Coronary artery (tissue), 2 donors: ENCODE measurements around the gene ITSN1.
A peak's percentile ranks its signal among the peaks of the same experiment; 100 is the strongest.

ENCODE experiments used
- DNase-seq: peaks from one replicate; pipeline ENCODE4 v3.0.0-alpha.2; 2017; ENCODE audit warnings: low spot score
- H3K27ac ChIP-seq, 2 donors: fragments of 200-600 bp; sonication (generic); one replicate each; pipeline ENCODE4 v1.5.1; 2016 to 2019
- H3K4me3 ChIP-seq: fragments of 200-600 bp; sonication (generic); 2 replicates; pipeline ENCODE4 v1.5.1; 2016; ENCODE audit warnings: mild to moderate bottlenecking, moderate library complexity
- CTCF ChIP-seq: fragments of 200-600 bp; sonication (generic); IDR thresholded peaks from one replicate; pipeline ENCODE4 v1.5.1; 2019; ENCODE audit warnings: antibody characterized with exemption

The ITSN1 gene

GRCh38 chr21:33884376-33885171 is 242.3 kb downstream of the ITSN1 start:
- no peak for DNase-seq
- H3K4me3 ChIP-seq: no peak overlapping the region
- no peak for TF ChIP-seq CTCF
- no peak overlapping the region for H3K27ac ChIP-seq

- DNase-seq: no peak
- no peak for TF ChIP-seq CTCF
Measured at GRCh38 chr21:33885172-33885514, 242.8 kb downstream of the ITSN1 start.

GRCh38 chr21:33886321-33886720 is 244.0 kb downstream of the ITSN1 start:
- H3K27ac ChIP-seq: no peak overlapping the region
- no peak for DNase-seq
- TF ChIP-seq CTCF: no peak

More at GRCh38 chr21:33885172-33885514, 242.8 kb downstream of the ITSN1 start:
- Histone ChIP-seq H3K4me3 (no peak overlapping the region), H3K27ac (no peak overlapping the region)

GRCh38 chr21:33890187-33890586 is 247.9 kb downstream of the ITSN1 start:
- DNase-seq: no peak
- TF ChIP-seq CTCF: no peak
- Histone ChIP-seq H3K27ac (no peak overlapping the region), H3K4me3 (no peak overlapping the region)

More at GRCh38 chr21:33886321-33886720, 244.0 kb downstream of the ITSN1 start:
- H3K4me3 ChIP-seq: no peak overlapping the region

GRCh38 chr21:33892853-33893252 is 250.6 kb downstream of the ITSN1 start:
- DNase-seq: no peak
- Histone ChIP-seq H3K4me3 (no peak overlapping the region), H3K27ac (no peak overlapping the region)
- TF ChIP-seq CTCF: no peak

GRCh38 chr21:33893917-33894316 is 251.6 kb downstream of the ITSN1 start:
- TF ChIP-seq CTCF: no peak
- Histone ChIP-seq H3K4me3 (no peak overlapping the region), H3K27ac (no peak overlapping the region)
- DNase-seq: no peak

GRCh38 chr21:33894736-33895288 is 252.5 kb downstream of the ITSN1 start:
- DNase-seq: peak; percentile 85
- Histone ChIP-seq H3K4me3 (peak overlapping the region; percentile 66), H3K27ac (peak overlapping the region in 1 of 2 donors; percentile 42)
- TF ChIP-seq CTCF: peak; percentile 66
